BLaER1 (cell line): ENCODE results near the gene RNU6-9.

Experiments used
- H3K27ac ChIP-seq: shearing (Covaris generic); formaldehyde crosslinking; 2 replicates; pipeline ENCODE4 v1.8.1; 2022
- H3K27me3 ChIP-seq: shearing (Covaris generic); formaldehyde crosslinking; 2 replicates; pipeline ENCODE4 v1.8.1; 2022
- H3K36me3 ChIP-seq: shearing (Covaris generic); formaldehyde crosslinking; 2 replicates; pipeline ENCODE4 v1.8.1; 2022
- H3K4me1 ChIP-seq: shearing (Covaris generic); formaldehyde crosslinking; 2 replicates; pipeline ENCODE4 v1.8.1; 2022
- H3K4me2 ChIP-seq: shearing (Covaris generic); formaldehyde crosslinking; 2 replicates; pipeline ENCODE4 v1.8.1; 2022
- H3K4me3 ChIP-seq: shearing (Covaris generic); formaldehyde crosslinking; 2 replicates; pipeline ENCODE4 v1.8.1; 2022
- H3K9ac ChIP-seq: shearing (Covaris generic); formaldehyde crosslinking; 2 replicates; pipeline ENCODE4 v1.8.1; 2022
- H3K9me3 ChIP-seq: shearing (Covaris generic); formaldehyde crosslinking; 2 replicates; pipeline ENCODE4 v1.8.1; 2022
- H4K20me1 ChIP-seq: shearing (Covaris generic); formaldehyde crosslinking; 2 replicates; pipeline ENCODE4 v1.8.1; 2022
- Cebpa-rat ChIP-seq: shearing (Covaris generic); IDR thresholded peaks from 2 replicates; pipeline ENCODE4 v1.8.1; 2022

Gene RNU6-9

GRCh38 chr19:869245-870177 is 23.8 kb upstream of the RNU6-9 start:
- Histone ChIP-seq H3K9me3 (no peaks in the 10 kb centered on the region), H3K36me3 (peaks cover 49% of the 10 kb centered on the region), H3K4me3 (no peak overlapping the region), H4K20me1 (peaks cover 12% of the 10 kb centered on the region), H3K9ac (no peak overlapping the region), H3K27ac (0 out of 2 replicates have a peak overlapping the region, but pooled peaks have one; percentile 84), H3K27me3 (no peaks in the 10 kb centered on the region), H3K4me2 (no peak overlapping the region), H3K4me1 (peaks cover 53% of the 10 kb centered on the region)
- no peak for TF ChIP-seq Cebpa-rat

GRCh38 chr19:870314-870713 is 23.0 kb upstream of the RNU6-9 start:
- Histone ChIP-seq H3K27ac (no peak overlapping the region), H3K4me3 (no peak overlapping the region), H3K9ac (no peak overlapping the region), H3K36me3 (peaks cover 57% of the 10 kb centered on the region), H3K4me1 (peaks cover 46% of the 10 kb centered on the region), H3K4me2 (no peak overlapping the region), H3K9me3 (no peaks in the 10 kb centered on the region), H3K27me3 (no peaks in the 10 kb centered on the region), H4K20me1 (peaks cover 17% of the 10 kb centered on the region)
- TF ChIP-seq Cebpa-rat = no peak

GRCh38 chr19:870963-871401 is 22.3 kb upstream of the RNU6-9 start:
- H4K20me1 ChIP-seq = peaks cover 23% of the 10 kb centered on the region
- H3K36me3 ChIP-seq = peaks cover 64% of the 10 kb centered on the region
- no peak for TF ChIP-seq Cebpa-rat
- no peak overlapping the region for H3K9ac ChIP-seq
- H3K9me3 ChIP-seq = no peaks in the 10 kb centered on the region
- H3K27me3 ChIP-seq = no peaks in the 10 kb centered on the region
- H3K4me3 ChIP-seq = no peak overlapping the region
- H3K27ac ChIP-seq = no peak overlapping the region
- H3K4me1 ChIP-seq = peaks cover 46% of the 10 kb centered on the region
- no peak overlapping the region for H3K4me2 ChIP-seq

GRCh38 chr19:871446-872265 is 21.6 kb upstream of the RNU6-9 start:
- H3K9me3 ChIP-seq = no peaks in the 10 kb centered on the region
- H3K27ac ChIP-seq = peak overlapping the region; percentile 41
- no peak overlapping the region for H3K4me3 ChIP-seq
- H3K36me3 ChIP-seq = peaks cover 71% of the 10 kb centered on the region
- peak overlapping the region; percentile 69 for H3K4me2 ChIP-seq
- H3K27me3 ChIP-seq = no peaks in the 10 kb centered on the region
- H3K4me1 ChIP-seq = peaks cover 45% of the 10 kb centered on the region
- no peak for TF ChIP-seq Cebpa-rat
- H4K20me1 ChIP-seq = peaks cover 29% of the 10 kb centered on the region
- H3K9ac ChIP-seq = no peak overlapping the region

DNA sequence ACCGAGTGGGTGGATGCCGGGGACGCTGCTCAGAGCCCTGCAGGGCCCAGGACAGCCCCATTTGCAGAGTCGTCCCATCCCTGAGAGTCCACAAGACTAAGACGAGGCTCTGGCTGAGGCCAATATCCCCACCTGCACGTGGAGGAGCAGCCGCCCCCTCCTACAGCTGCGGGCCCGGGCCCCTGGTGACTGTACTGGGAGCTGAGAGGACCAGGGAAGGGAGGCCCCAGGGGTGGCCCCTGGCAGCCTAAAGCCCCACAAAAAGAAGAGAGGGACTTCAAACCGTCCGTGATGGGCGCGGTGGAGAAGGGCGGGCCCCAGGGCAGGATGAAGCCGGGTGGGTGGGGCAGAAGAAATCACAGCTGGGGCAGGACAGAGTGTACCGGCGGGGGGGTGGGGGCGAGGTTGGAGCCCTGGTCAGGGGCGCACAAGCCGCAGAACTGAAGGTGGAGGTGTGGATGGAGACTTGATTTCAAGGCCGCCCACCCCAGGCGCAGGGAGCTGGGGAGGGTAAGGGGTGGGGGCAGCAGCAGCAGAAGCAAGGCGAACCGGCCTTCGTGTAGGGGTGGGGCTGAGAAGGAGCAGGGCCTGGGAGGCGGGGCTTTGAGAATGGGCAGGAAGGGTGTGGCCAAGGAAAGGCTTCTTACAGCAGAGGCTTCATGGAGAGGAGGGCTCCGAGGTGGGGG is 20.9 kb upstream of the RNU6-9 start:
- no peak overlapping the region for H3K9ac ChIP-seq
- peak overlapping the region; percentile 41 for H3K27ac ChIP-seq
- no peak for TF ChIP-seq Cebpa-rat
- H3K4me1 ChIP-seq = peaks cover 38% of the 10 kb centered on the region
- no peaks in the 10 kb centered on the region for H3K9me3 ChIP-seq
- H3K27me3 ChIP-seq = no peaks in the 10 kb centered on the region
- H4K20me1 ChIP-seq = peaks cover 33% of the 10 kb centered on the region
- no peak overlapping the region for H3K4me3 ChIP-seq
- peak overlapping the region; percentile 69 for H3K4me2 ChIP-seq
- H3K36me3 ChIP-seq = peaks cover 78% of the 10 kb centered on the region

DNA sequence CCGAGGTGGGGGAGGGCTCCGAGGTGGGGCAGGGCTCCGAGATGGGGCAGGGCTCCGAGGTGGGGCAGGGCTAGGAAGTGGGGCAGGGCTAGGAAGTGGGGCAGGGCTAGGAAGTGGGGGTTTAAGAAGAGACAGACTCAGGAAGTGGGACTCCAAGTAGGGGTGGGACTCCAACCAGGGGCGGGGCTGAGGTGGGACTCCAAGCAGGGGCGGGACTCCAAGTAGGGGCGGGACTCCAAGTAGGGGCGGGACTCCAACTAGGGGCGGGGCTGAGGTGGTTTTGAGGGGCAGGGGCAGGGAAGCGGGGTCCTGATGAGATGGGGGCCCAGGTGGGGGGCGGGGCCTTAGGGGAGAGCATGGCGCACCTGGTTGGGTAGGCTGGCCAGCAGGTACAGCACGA is 20.2 kb upstream of the RNU6-9 start:
- H3K9me3 ChIP-seq = no peaks in the 10 kb centered on the region
- no peak overlapping the region for H3K9ac ChIP-seq
- H3K27ac ChIP-seq = no peak overlapping the region
- no peak for TF ChIP-seq Cebpa-rat
- peaks cover 73% of the 10 kb centered on the region for H3K36me3 ChIP-seq
- H3K4me1 ChIP-seq = peaks cover 31% of the 10 kb centered on the region
- no peak overlapping the region for H3K4me2 ChIP-seq
- peaks cover 33% of the 10 kb centered on the region for H4K20me1 ChIP-seq
- H3K4me3 ChIP-seq = no peak overlapping the region
- H3K27me3 ChIP-seq = no peaks in the 10 kb centered on the region

GRCh38 chr19:873561-874041 is 19.7 kb upstream of the RNU6-9 start:
- Histone ChIP-seq H3K4me3 (no peak overlapping the region), H3K36me3 (peaks cover 68% of the 10 kb centered on the region), H3K4me1 (peaks cover 26% of the 10 kb centered on the region), H3K27me3 (no peaks in the 10 kb centered on the region), H3K9me3 (no peaks in the 10 kb centered on the region), H3K4me2 (no peak overlapping the region; the same call in 1 of the 2 replicates), H3K9ac (no peak overlapping the region), H4K20me1 (peaks cover 33% of the 10 kb centered on the region), H3K27ac (no peak overlapping the region)
- TF ChIP-seq Cebpa-rat = no peak

GRCh38 chr19:875265-875879 is 17.9 kb upstream of the RNU6-9 start:
- Histone ChIP-seq H4K20me1 (peaks cover 33% of the 10 kb centered on the region), H3K27ac (no peak overlapping the region; the same call in 1 of the 2 replicates), H3K9me3 (no peaks in the 10 kb centered on the region), H3K4me2 (no peak overlapping the region), H3K27me3 (no peaks in the 10 kb centered on the region), H3K36me3 (peaks cover 65% of the 10 kb centered on the region), H3K9ac (no peak overlapping the region), H3K4me1 (peaks cover 21% of the 10 kb centered on the region), H3K4me3 (no peak overlapping the region)
- no peak for TF ChIP-seq Cebpa-rat

DNA sequence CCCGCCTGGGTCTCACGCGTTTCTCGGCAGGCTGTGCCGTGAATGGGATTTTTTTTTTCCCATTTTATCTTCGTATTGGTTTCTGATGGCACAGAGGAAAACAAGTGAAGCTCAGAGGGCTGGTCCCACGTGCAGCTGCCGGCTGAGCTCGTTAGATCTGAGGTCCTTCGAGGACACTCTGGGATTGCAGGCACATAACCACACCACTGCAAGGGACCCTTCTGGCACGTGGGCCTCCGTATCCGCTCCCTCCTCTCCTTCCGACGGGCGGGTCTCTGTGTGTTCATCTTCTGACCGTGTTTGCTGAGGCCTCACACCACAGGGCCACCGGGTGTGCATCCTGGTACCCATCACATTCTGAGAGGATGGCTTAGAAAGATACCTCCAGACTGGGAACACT is 17.2 kb upstream of the RNU6-9 start:
- no peak overlapping the region for H3K9ac ChIP-seq
- peaks cover 65% of the 10 kb centered on the region for H3K36me3 ChIP-seq
- no peak for TF ChIP-seq Cebpa-rat
- H3K27me3 ChIP-seq = no peaks in the 10 kb centered on the region
- peaks cover 21% of the 10 kb centered on the region for H3K4me1 ChIP-seq
- H4K20me1 ChIP-seq = peaks cover 38% of the 10 kb centered on the region
- no peaks in the 10 kb centered on the region for H3K9me3 ChIP-seq
- no peak overlapping the region for H3K4me2 ChIP-seq
- no peak overlapping the region for H3K4me3 ChIP-seq
- H3K27ac ChIP-seq = no peak overlapping the region
